ENCODE data around the gene NLGN3. TPM values are rescaled to one million over a fixed set of nuclear protein-coding genes. Genes with fewer than 3 reads are reported as not detected.
A peak's percentile ranks its signal among the peaks of the same experiment; 100 is the strongest.

The NLGN3 gene
- total RNA-seq, 2 donors from 2014 or later, result 2.9 to 3.1 TPM

- H3K36me3 Mint-ChIP-seq (ENCODE audit: insufficient read depth in 2 of 2), result peaks cover 0 to 6% of the 10 kb centered on the region in 2 donors
- H3K4me1 Mint-ChIP-seq (ENCODE audit: low read depth), result peaks cover 21% of the 10 kb centered on the region
- DNase-seq, result peak; percentile 78 to 87
- peaks cover 12% of the 10 kb centered on the region for H3K27me3 Mint-ChIP-seq (ENCODE audit: low read depth)
- no peaks in the 10 kb centered on the region for H3K9me3 Mint-ChIP-seq
- ATAC-seq (replicated peaks in 1 of 2), result peak; percentile 95
- peak overlapping the region; percentile 85 to 95 for H3K4me3 Mint-ChIP-seq
- H3K27ac Mint-ChIP-seq, result peak overlapping the region; percentile 97
Observed at GRCh38 chrX:71181910-71182799, 37.5 kb downstream of the NLGN3 start.

GRCh38 chrX:71182871-71183270 lies 38.2 kb downstream of the NLGN3 start:
- Mint-ChIP-seq H3K36me3 (ENCODE audit: insufficient read depth in 2 of 2) (peaks cover 0 to 2% of the 10 kb centered on the region in 2 donors), H3K4me3 (peak overlapping the region; percentile 85 to 95), H3K27me3 (ENCODE audit: low read depth) (peaks cover 9% of the 10 kb centered on the region), H3K27ac (peak overlapping the region; percentile 97), H3K4me1 (ENCODE audit: low read depth) (peaks cover 21% of the 10 kb centered on the region), H3K9me3 (no peaks in the 10 kb centered on the region)
- DNase-seq, result no peak
- no peak for ATAC-seq (replicated peaks in 1 of 2)

- Mint-ChIP-seq H3K4me3 (no peak overlapping the region), H3K9me3 (no peaks in the 10 kb centered on the region), H3K27ac (no peak overlapping the region), H3K4me1 (ENCODE audit: low read depth) (peaks cover 21% of the 10 kb centered on the region), H3K27me3 (ENCODE audit: low read depth) (peaks cover 5% of the 10 kb centered on the region), H3K36me3 (ENCODE audit: insufficient read depth in 2 of 2) (no peaks in the 10 kb centered on the region)
- DNase-seq, result no peak
- ATAC-seq (replicated peaks in 1 of 2), result no peak
Observed at GRCh38 chrX:71183341-71183740, 38.7 kb downstream of the NLGN3 start.

- Mint-ChIP-seq H3K9me3 (no peaks in the 10 kb centered on the region), H3K36me3 (ENCODE audit: insufficient read depth in 2 of 2) (no peaks in the 10 kb centered on the region), H3K27ac (peak overlapping the region; percentile 15), H3K4me1 (ENCODE audit: low read depth) (peaks cover 21% of the 10 kb centered on the region), H3K4me3 (no peak overlapping the region), H3K27me3 (ENCODE audit: low read depth) (peaks cover 3% of the 10 kb centered on the region)
- DNase-seq (no peak), ATAC-seq (replicated peaks in 1 of 2) (no peak)
Observed at GRCh38 chrX:71184092-71184491, 39.5 kb downstream of the NLGN3 start.

- H3K9me3 Mint-ChIP-seq, result no peaks in the 10 kb centered on the region
- no peak for DNase-seq
Observed at GRCh38 chrX:71184803-71185495, 40.3 kb downstream of the NLGN3 start.

GRCh38 chrX:71191248-71191647 lies 46.6 kb downstream of the NLGN3 start:
- ATAC-seq (replicated peaks in 1 of 2) (peak in 1 of 2 donors; percentile 32), DNase-seq (no peak)
- peak overlapping the region; percentile 81 for H3K27ac Mint-ChIP-seq
- H3K4me3 Mint-ChIP-seq, result peak overlapping the region in 1 of 2 donors; percentile 27
- H3K27me3 Mint-ChIP-seq (ENCODE audit: low read depth), result no peaks in the 10 kb centered on the region
- peaks cover 2 to 4% of the 10 kb centered on the region in 2 donors for H3K36me3 Mint-ChIP-seq (ENCODE audit: insufficient read depth in 2 of 2)
- H3K4me1 Mint-ChIP-seq (ENCODE audit: low read depth), result peaks cover 24% of the 10 kb centered on the region
- H3K9me3 Mint-ChIP-seq, result peaks cover 0 to 2% of the 10 kb centered on the region in 2 donors

More at GRCh38 chrX:71184803-71185495, 40.3 kb downstream of the NLGN3 start:
- H3K27ac Mint-ChIP-seq, result peak overlapping the region; percentile 55
- no peak overlapping the region for H3K4me3 Mint-ChIP-seq
- no peaks in the 10 kb centered on the region for H3K27me3 Mint-ChIP-seq (ENCODE audit: low read depth)
- H3K36me3 Mint-ChIP-seq (ENCODE audit: insufficient read depth in 2 of 2), result no peaks in the 10 kb centered on the region
- H3K4me1 Mint-ChIP-seq (ENCODE audit: low read depth), result peaks cover 21% of the 10 kb centered on the region
- no peak for ATAC-seq (replicated peaks in 1 of 2)

GRCh38 chrX:71195964-71196649 lies 51.5 kb downstream of the NLGN3 start:
- Mint-ChIP-seq H3K27me3 (ENCODE audit: low read depth) (no peaks in the 10 kb centered on the region), H3K4me1 (ENCODE audit: low read depth) (peaks cover 24% of the 10 kb centered on the region), H3K4me3 (peak overlapping the region; percentile 79 to 85), H3K27ac (peak overlapping the region; percentile 89), H3K36me3 (ENCODE audit: insufficient read depth in 2 of 2) (peaks cover under 1 to 9% of the 10 kb centered on the region in 2 donors), H3K9me3 (peaks cover 0 to under 1% of the 10 kb centered on the region in 2 donors)
- peak; percentile 16 to 26 for DNase-seq
- ATAC-seq (replicated peaks in 1 of 2), result peak; percentile 88 to 91

- peak in 1 of 2 donors; percentile 13 for DNase-seq
- H3K36me3 Mint-ChIP-seq (ENCODE audit: insufficient read depth in 2 of 2), result peaks cover 0 to 9% of the 10 kb centered on the region in 2 donors
- H3K27me3 Mint-ChIP-seq (ENCODE audit: low read depth), result no peaks in the 10 kb centered on the region
- H3K9me3 Mint-ChIP-seq, result no peaks in the 10 kb centered on the region
- peak overlapping the region; percentile 87 for H3K27ac Mint-ChIP-seq
- peaks cover 18% of the 10 kb centered on the region for H3K4me1 Mint-ChIP-seq (ENCODE audit: low read depth)
- ATAC-seq (replicated peaks in 1 of 2), result peak; percentile 20 to 45
- H3K4me3 Mint-ChIP-seq, result peak overlapping the region; percentile 73 to 92
Observed at GRCh38 chrX:71198066-71198465, 53.4 kb downstream of the NLGN3 start.

- Mint-ChIP-seq H3K27ac (no peak overlapping the region), H3K4me3 (peak overlapping the region in 1 of 2 donors; percentile 2), H3K36me3 (ENCODE audit: insufficient read depth in 2 of 2) (peaks cover 0 to 9% of the 10 kb centered on the region in 2 donors), H3K27me3 (ENCODE audit: low read depth) (no peaks in the 10 kb centered on the region), H3K4me1 (ENCODE audit: low read depth) (peaks cover 18% of the 10 kb centered on the region), H3K9me3 (no peaks in the 10 kb centered on the region)
- no peak for DNase-seq
- no peak for ATAC-seq (replicated peaks in 1 of 2)
Observed at GRCh38 chrX:71199252-71200008, 54.8 kb downstream of the NLGN3 start.

- DNase-seq (no peak), ATAC-seq (replicated peaks in 1 of 2) (no peak)
- Mint-ChIP-seq H3K27me3 (ENCODE audit: low read depth) (peaks cover 22% of the 10 kb centered on the region), H3K36me3 (ENCODE audit: insufficient read depth in 2 of 2) (no peaks in the 10 kb centered on the region), H3K27ac (no peak overlapping the region), H3K9me3 (no peaks in the 10 kb centered on the region), H3K4me3 (no peak overlapping the region), H3K4me1 (ENCODE audit: low read depth) (no peaks in the 10 kb centered on the region)
Observed at GRCh38 chrX:71210816-71211215, 66.2 kb downstream of the NLGN3 start.

GRCh38 chrX:71212536-71212935 lies 67.9 kb downstream of the NLGN3 start:
- peaks cover 6% of the 10 kb centered on the region for H3K4me1 Mint-ChIP-seq (ENCODE audit: low read depth)
- H3K4me3 Mint-ChIP-seq, result no peak overlapping the region
- no peaks in the 10 kb centered on the region for H3K9me3 Mint-ChIP-seq
- ATAC-seq (replicated peaks in 1 of 2) (no peak), DNase-seq (no peak)
- no peak overlapping the region for H3K27ac Mint-ChIP-seq
- no peaks in the 10 kb centered on the region for H3K36me3 Mint-ChIP-seq (ENCODE audit: insufficient read depth in 2 of 2)
- H3K27me3 Mint-ChIP-seq (ENCODE audit: low read depth), result peaks cover 38% of the 10 kb centered on the region

- Mint-ChIP-seq H3K9me3 (no peaks in the 10 kb centered on the region), H3K36me3 (ENCODE audit: insufficient read depth in 2 of 2) (no peaks in the 10 kb centered on the region), H3K27me3 (ENCODE audit: low read depth) (peaks cover 42% of the 10 kb centered on the region), H3K4me3 (no peak overlapping the region), H3K4me1 (ENCODE audit: low read depth) (peaks cover 6% of the 10 kb centered on the region), H3K27ac (no peak overlapping the region)
- ATAC-seq (replicated peaks in 1 of 2) (no peak), DNase-seq (no peak)
Observed at GRCh38 chrX:71214152-71214551, 69.5 kb downstream of the NLGN3 start.
